CD4-positive, alpha-beta T cell treated with Interleukin-15 for 1 hour (primary cell): ENCODE data around the gene HARS1.
"Not testable (repeated sequence)": the region's sequence is repeated elsewhere in the genome, so short reads cannot be mapped to it uniquely, and the experiment has no call there.

ENCODE experiments used
- DNase-seq: peaks from one replicate; pipeline ENCODE4 v3.0.0-alpha.2; 2020

The HARS1 gene

DNA sequence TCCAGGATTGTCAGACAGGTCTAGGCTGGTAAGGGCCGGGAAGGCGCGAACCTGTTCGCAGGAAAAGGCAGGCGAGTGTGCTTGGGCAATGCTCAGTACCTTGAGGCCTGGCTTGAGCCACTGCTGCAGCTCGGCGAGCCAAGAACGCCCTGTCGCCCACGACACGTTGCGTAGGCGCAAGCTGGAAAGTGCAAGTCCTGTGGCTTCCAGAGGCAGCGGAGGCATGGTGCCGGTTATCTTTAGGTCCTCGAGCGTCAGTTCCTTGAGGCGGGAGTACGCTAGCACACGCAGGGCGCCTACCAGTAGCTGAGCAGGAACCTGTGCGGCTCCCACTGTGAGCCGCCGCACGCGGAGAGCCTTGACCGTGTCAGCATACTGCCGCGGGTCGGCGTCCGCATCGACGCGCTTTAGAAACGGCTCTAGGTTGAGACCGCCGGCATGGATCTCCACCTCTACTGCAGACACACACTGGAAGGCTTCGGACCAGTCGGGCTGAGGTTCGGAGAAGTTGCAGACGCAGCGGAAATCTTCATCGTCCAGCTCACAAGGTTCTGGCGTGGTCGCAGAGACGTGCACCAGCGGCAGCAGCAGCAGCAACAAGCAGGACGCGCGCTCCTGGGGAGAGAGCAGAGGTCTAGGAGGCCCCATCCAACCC is 58.7 kb downstream of the HARS1 start:
- peak; percentile 58 for DNase-seq

GRCh38 chr5:140631831-140632365 is 59.3 kb downstream of the HARS1 start:
- peak; percentile 28 for DNase-seq

DNA sequence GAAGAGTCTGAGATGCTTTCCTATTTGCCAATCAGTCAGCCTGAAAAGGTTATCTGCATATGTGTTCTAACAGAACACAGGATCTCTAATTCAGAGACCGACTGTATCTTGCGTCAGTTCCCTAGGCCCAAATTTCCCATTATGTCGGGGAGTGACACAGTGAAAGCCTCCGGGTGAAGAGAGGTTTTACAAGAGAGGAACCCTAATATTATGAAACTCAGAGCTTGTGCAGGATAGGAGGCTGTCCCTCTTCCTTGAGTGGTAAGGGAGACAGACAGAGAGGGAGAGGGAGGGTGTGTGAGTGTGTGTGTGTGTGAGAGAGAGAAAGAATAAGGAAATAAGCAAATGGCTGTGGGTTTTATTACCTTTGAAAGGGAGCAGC is 60.1 kb downstream of the HARS1 start:
- peak; percentile 37 for DNase-seq

GRCh38 chr5:140630292-140631035 is 60.7 kb downstream of the HARS1 start:
- no peak for DNase-seq

DNA sequence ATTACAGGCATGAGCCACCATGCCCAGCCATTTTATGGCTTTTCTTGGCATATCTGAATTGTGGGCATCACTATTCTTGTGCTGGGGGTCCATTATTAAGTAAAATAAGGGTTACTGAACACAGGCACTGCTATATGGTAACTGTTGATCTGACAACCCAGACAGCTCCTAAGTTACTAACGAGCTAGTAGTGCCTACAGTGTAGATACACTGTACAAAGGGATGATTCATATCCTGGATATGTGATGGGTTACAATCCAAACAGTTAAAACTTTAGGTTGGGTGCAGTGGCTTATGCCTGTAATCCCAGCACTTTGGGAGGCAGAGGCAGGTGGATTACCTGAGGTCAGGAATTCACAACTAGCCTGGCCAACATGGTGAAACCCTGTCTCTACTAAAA is 62.5 kb downstream of the HARS1 start:
- no peak for DNase-seq

DNA sequence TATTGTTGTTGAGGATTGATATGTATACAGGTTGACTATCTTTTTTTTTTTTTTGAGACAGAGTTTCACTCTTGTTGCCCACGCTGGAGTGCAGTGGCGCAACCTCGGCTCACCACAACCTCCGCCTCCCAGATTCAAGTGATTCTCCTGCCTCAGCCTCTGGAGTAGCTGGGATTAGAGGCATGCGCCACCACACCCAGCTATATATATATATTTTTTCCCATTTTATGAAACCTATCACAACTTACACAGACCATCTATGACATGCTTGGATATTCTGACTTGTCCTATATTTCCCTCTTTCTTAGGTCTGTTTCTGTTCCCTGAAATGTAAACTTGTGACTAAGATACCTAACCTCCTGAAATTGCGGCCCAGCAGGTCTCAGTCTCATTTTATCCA is 63.2 kb downstream of the HARS1 start:
- DNase-seq = no peak

- DNase-seq = not testable (repeated sequence)
Measured at GRCh38 chr5:140624886-140625285, 66.3 kb downstream of the HARS1 start.
